ENCODE results near the gene SPOCK3. TPM values are rescaled to one million over a fixed set of nuclear protein-coding genes. Genes with fewer than 3 reads are reported as not detected.
A peak's percentile ranks its signal among the peaks of the same experiment; 100 is the strongest.

The SPOCK3 gene
- total and polyA plus RNA-seq, 2 of the 13 experiments (the other 11 are each of a cell fraction or from before 2014, with no cell fraction given), result not detected

DNA sequence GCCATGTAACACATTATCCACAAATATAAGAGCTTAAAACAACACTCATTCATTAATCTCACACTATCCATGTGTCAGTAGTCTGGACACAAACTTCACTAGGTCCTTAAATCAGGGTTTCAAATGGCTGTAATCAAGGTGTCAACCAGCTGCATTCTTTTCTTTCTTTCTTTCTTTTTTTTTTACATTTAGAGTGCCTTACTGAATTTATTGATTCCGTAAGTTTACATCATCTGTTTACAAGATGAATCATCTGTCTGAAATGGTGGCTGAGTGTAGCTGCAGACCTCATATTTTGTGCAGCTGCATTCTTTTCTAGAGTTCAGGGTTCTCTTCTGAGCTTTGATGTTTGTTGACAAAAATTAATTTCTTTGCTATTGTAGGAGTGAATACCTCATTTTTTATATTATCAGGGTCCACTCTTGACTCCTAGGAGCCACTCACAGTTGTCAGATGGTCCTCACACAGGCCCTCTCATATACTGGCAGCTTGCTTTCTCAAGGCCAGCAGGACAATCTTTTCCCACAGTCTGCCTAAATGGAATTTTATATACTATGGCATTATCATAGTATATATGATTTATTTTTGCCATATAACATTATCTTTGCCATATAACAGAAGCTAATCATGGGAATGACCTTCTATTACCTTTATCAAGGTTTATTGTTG is 37.8 kb downstream of the SPOCK3 start (continued):
- TF ChIP-seq ZNF350 (CRISPR knock-in tag; IDR thresholded peaks at IDR 0.05; ENCODE audit: borderline replicate concordance, low read depth) (no peak), FOXA3 (CRISPR knock-in tag; IDR thresholded peaks at IDR 0.05) (peak; percentile 68), GFI1 (CRISPR knock-in tag; IDR thresholded peaks at IDR 0.05; ENCODE audit: borderline replicate concordance) (no peak), ZNF143 (CRISPR knock-in tag; IDR thresholded peaks at IDR 0.05) (no peak), ZNF235 (CRISPR knock-in tag; IDR thresholded peaks at IDR 0.05; ENCODE audit: borderline replicate concordance) (no peak), SOX13 (IDR thresholded peaks at IDR 0.05) (no peak), SOX13 (CRISPR knock-in tag; conservative IDR thresholded peaks at IDR 0.05 in 1 of 2, IDR thresholded peaks at IDR 0.05 in 1 of 2) (0 out of 4 replicates have a peak, but pooled peaks of 1 of the 2 experiments have one; percentile 8), MBNL3 (CRISPR knock-in tag; conservative IDR thresholded peaks at IDR 0.05) (no peak), MED1 (CRISPR knock-in tag; IDR thresholded peaks at IDR 0.05) (no peak), ZNF792 (CRISPR knock-in tag; IDR thresholded peaks at IDR 0.05) (no peak), NCOA1 (CRISPR knock-in tag; IDR thresholded peaks at IDR 0.05) (no peak), NBN (conservative IDR thresholded peaks at IDR 0.05) (no peak), SRF (IDR thresholded peaks at IDR 0.05; ENCODE audit: low read depth, low read length) (no peak), ZNF878 (CRISPR knock-in tag; IDR thresholded peaks at IDR 0.05) (no peak), MTF1 (CRISPR knock-in tag; IDR thresholded peaks at IDR 0.05) (no peak), RARA (CRISPR knock-in tag; IDR thresholded peaks at IDR 0.05) (peak; percentile 50), ZNF451 (CRISPR knock-in tag; IDR thresholded peaks at IDR 0.05) (no peak)
- TF ChIP-seq, protein P1, sequence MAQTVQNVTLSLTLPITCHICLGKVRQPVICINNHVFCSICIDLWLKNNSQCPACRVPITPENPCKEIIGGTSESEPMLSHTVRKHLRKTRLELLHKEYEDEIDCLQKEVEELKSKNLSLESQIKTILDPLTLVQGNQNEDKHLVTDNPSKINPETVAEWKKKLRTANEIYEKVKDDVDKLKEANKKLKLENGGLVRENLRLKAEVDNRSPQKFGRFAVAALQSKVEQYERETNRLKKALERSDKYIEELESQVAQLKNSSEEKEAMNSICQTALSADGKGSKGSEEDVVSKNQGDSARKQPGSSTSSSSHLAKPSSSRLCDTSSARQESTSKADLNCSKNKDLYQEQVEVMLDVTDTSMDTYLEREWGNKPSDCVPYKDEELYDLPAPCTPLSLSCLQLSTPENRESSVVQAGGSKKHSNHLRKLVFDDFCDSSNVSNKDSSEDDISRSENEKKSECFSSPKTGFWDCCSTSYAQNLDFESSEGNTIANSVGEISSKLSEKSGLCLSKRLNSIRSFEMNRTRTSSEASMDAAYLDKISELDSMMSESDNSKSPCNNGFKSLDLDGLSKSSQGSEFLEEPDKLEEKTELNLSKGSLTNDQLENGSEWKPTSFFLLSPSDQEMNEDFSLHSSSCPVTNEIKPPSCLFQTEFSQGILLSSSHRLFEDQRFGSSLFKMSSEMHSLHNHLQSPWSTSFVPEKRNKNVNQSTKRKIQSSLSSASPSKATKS (CRISPR knock-in tag; IDR thresholded peaks at IDR 0.05), result no peak
- TF ChIP-seq, protein P2, sequence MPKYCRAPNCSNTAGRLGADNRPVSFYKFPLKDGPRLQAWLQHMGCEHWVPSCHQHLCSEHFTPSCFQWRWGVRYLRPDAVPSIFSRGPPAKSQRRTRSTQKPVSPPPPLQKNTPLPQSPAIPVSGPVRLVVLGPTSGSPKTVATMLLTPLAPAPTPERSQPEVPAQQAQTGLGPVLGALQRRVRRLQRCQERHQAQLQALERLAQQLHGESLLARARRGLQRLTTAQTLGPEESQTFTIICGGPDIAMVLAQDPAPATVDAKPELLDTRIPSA (CRISPR knock-in tag; IDR thresholded peaks at IDR 0.05; ENCODE audit: borderline replicate concordance), result no peak
- TF ChIP-seq, protein P3, sequence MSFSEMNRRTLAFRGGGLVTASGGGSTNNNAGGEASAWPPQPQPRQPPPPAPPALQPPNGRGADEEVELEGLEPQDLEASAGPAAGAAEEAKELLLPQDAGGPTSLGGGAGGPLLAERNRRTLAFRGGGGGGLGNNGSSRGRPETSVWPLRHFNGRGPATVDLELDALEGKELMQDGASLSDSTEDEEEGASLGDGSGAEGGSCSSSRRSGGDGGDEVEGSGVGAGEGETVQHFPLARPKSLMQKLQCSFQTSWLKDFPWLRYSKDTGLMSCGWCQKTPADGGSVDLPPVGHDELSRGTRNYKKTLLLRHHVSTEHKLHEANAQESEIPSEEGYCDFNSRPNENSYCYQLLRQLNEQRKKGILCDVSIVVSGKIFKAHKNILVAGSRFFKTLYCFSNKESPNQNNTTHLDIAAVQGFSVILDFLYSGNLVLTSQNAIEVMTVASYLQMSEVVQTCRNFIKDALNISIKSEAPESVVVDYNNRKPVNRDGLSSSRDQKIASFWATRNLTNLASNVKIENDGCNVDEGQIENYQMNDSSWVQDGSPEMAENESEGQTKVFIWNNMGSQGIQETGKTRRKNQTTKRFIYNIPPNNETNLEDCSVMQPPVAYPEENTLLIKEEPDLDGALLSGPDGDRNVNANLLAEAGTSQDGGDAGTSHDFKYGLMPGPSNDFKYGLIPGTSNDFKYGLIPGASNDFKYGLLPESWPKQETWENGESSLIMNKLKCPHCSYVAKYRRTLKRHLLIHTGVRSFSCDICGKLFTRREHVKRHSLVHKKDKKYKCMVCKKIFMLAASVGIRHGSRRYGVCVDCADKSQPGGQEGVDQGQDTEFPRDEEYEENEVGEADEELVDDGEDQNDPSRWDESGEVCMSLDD (CRISPR knock-in tag; IDR thresholded peaks at IDR 0.05; ENCODE audit: borderline replicate concordance), result no peak
- TF ChIP-seq, protein P4, sequence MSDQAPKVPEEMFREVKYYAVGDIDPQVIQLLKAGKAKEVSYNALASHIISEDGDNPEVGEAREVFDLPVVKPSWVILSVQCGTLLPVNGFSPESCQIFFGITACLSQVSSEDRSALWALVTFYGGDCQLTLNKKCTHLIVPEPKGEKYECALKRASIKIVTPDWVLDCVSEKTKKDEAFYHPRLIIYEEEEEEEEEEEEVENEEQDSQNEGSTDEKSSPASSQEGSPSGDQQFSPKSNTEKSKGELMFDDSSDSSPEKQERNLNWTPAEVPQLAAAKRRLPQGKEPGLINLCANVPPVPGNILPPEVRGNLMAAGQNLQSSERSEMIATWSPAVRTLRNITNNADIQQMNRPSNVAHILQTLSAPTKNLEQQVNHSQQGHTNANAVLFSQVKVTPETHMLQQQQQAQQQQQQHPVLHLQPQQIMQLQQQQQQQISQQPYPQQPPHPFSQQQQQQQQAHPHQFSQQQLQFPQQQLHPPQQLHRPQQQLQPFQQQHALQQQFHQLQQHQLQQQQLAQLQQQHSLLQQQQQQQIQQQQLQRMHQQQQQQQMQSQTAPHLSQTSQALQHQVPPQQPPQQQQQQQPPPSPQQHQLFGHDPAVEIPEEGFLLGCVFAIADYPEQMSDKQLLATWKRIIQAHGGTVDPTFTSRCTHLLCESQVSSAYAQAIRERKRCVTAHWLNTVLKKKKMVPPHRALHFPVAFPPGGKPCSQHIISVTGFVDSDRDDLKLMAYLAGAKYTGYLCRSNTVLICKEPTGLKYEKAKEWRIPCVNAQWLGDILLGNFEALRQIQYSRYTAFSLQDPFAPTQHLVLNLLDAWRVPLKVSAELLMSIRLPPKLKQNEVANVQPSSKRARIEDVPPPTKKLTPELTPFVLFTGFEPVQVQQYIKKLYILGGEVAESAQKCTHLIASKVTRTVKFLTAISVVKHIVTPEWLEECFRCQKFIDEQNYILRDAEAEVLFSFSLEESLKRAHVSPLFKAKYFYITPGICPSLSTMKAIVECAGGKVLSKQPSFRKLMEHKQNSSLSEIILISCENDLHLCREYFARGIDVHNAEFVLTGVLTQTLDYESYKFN (CRISPR knock-in tag; conservative IDR thresholded peaks at IDR 0.05), result peak; percentile 62
- TF ChIP-seq, protein P5, sequence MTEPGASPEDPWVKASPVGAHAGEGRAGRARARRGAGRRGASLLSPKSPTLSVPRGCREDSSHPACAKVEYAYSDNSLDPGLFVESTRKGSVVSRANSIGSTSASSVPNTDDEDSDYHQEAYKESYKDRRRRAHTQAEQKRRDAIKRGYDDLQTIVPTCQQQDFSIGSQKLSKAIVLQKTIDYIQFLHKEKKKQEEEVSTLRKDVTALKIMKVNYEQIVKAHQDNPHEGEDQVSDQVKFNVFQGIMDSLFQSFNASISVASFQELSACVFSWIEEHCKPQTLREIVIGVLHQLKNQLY (CRISPR knock-in tag; IDR thresholded peaks at IDR 0.05), result no peak
